A549 (cell line): Measurements from ENCODE around the gene OPN1SW. TPM values are rescaled to one million over a fixed set of nuclear protein-coding genes. Genes with fewer than 3 reads are reported as not detected.

Source experiments
- ATAC-seq, 2 experiments: fragments of 200-7000 bp in 1 of 2; fragments of >200 bp in 1 of 2; cut with Nextera tagmentation in 1 of 2; cut with Tn5 transposase in 1 of 2; 3 replicates each; pipeline versions ENCODE4 v1.8.0 to v1.9.1; 2018 to 2020; ENCODE audit warnings: mild to moderate bottlenecking in 1 of 2, moderate library complexity in 1 of 2
- CTCF ChIA-PET: fragments of 300-600 bp; sonication (Branson Sonifier 250); formaldehyde crosslinking; extraction: SDS; loops from one replicate; lab custom pipeline; 2021; ENCODE audit warnings: antibody characterized with exemption, inconsistent platforms; lab: Yijun Ruan, JAX
- POLR2A ChIA-PET: fragments of 350-600 bp; formaldehyde crosslinking; extraction: SDS; loops from one replicate; lab custom pipeline; 2021; ENCODE audit warnings: antibody characterized with exemption, inconsistent platforms; lab: Yijun Ruan, JAX
- DNase-seq, 2 experiments: peaks; one replicate each; pipeline versions ENCODE4 v3.0.0 to v3.0.0-alpha.2; 2011 to 2016; ENCODE audit warnings: low read depth in 1 of 2, low spot score in 1 of 2
- FAIRE-seq: peaks from 2 replicates; lab custom pipeline; 2011; peaks lifted over from hg19 to GRCh38; lab: Jason Lieb, UNC
- H3K27ac ChIP-seq, 2 experiments: fragments of >200 bp; sonication (Bioruptor Twin); formaldehyde crosslinking; 3 replicates each; pipeline ENCODE4 v1.5.1; 2016 to 2017
- H3K4me1 ChIP-seq: fragments of >200 bp; sonication (Bioruptor Twin); formaldehyde crosslinking; 3 replicates; pipeline ENCODE4 v1.6.1; 2016
- H3K4me2 ChIP-seq: fragments of >200 bp; sonication (Bioruptor Twin); formaldehyde crosslinking; 3 replicates; pipeline ENCODE4 v1.6.1; 2016
- H3K4me3 ChIP-seq: fragments of >200 bp; sonication (Bioruptor Twin); formaldehyde crosslinking; 3 replicates; pipeline ENCODE4 v1.5.1; 2016
- H3K9me3 ChIP-seq: fragments of >200 bp; sonication (Bioruptor Twin); formaldehyde crosslinking; 3 replicates; pipeline ENCODE4 v1.6.1; 2016
- BHLHE40 ChIP-seq: IDR thresholded peaks from 2 replicates; pipeline ENCODE4 v1.6.1; 2012; ENCODE audit warnings: low read depth, low read length, inconsistent platforms
- CBX2 ChIP-seq: fragments of 200-600 bp; sonication (generic); IDR thresholded peaks from 2 replicates; pipeline ENCODE4 v1.6.1; 2016; ENCODE audit warnings: low read depth, mild to moderate bottlenecking, borderline replicate concordance
- EHF ChIP-seq: fragments of 250-450 bp; sonication (Bioruptor Pico); IDR thresholded peaks from 2 replicates; pipeline ENCODE4 v1.5.0; 2020; ENCODE audit warnings: mild to moderate bottlenecking
- EHMT2 ChIP-seq: fragments of 200-600 bp; sonication (generic); IDR thresholded peaks from 2 replicates; pipeline ENCODE4 v1.6.1; 2016; ENCODE audit warnings: antibody characterized with exemption, low read depth, mild to moderate bottlenecking, moderate library complexity
- EP300 ChIP-seq, 2 experiments: fragments of >200 bp; sonication (Bioruptor Twin); formaldehyde crosslinking; IDR thresholded peaks; 2 replicates in 1 of 2; 3 replicates in 1 of 2; pipeline ENCODE4 v1.6.1; 2016 to 2017
- FOSL2 ChIP-seq, 2 experiments: fragments of 450-650 bp in 1 of 2; fragments of >200 bp in 1 of 2; sonication (Bioruptor Twin) in 1 of 2; formaldehyde crosslinking; IDR thresholded peaks; 2 replicates each; pipeline versions ENCODE4 v1.5.0 to v1.6.1; 2016 to 2020; ENCODE audit warnings: mild to moderate bottlenecking in 1 of 2, moderate library complexity in 1 of 2
- HEYL ChIP-seq: fragments of 250-450 bp; sonication (Bioruptor Pico); IDR thresholded peaks from 2 replicates; pipeline ENCODE4 v1.8.0; 2021; ENCODE audit warnings: mild to moderate bottlenecking, moderate library complexity
- HOXA7 ChIP-seq: fragments of 250-450 bp; sonication (Bioruptor Pico); IDR thresholded peaks from 2 replicates; pipeline ENCODE4 v1.5.0; 2020; ENCODE audit warnings: mild to moderate bottlenecking, moderate library complexity
- JUN ChIP-seq, 2 experiments: fragments of >200 bp; sonication (Bioruptor Twin); formaldehyde crosslinking; IDR thresholded peaks; 2 replicates in 1 of 2; 3 replicates in 1 of 2; pipeline ENCODE4 v1.6.1; 2016 to 2017
- KDM5A ChIP-seq: fragments of 200-600 bp; sonication (generic); IDR thresholded peaks from 2 replicates; pipeline ENCODE4 v1.6.1; 2016; ENCODE audit warnings: antibody characterized with exemption, mild to moderate bottlenecking
- MAZ ChIP-seq: fragments of 150-350 bp; IDR thresholded peaks from 2 replicates; pipeline ENCODE4 v1.6.1; 2014; ENCODE audit warnings: antibody characterized with exemption, low read depth, low read length, borderline replicate concordance
- NR3C1 ChIP-seq: fragments of >200 bp; sonication (Bioruptor Twin); formaldehyde crosslinking; IDR thresholded peaks from 3 replicates; pipeline ENCODE4 v1.6.1; 2017
- PHF8 ChIP-seq: fragments of 200-600 bp; sonication (generic); IDR thresholded peaks from 2 replicates; pipeline ENCODE4 v1.6.1; 2016; ENCODE audit warnings: low read depth, mild to moderate bottlenecking, antibody characterized with exemption, moderate library complexity, borderline replicate concordance
- RAD21 ChIP-seq, 2 experiments: fragments of >200 bp in 1 of 2; sonication (Bioruptor Twin) in 1 of 2; formaldehyde crosslinking in 1 of 2; IDR thresholded peaks in 1 of 2; conservative IDR thresholded peaks in 1 of 2; 2 replicates in 1 of 2; 3 replicates in 1 of 2; pipeline ENCODE4 v1.6.1; 2012 to 2018; ENCODE audit warnings: inconsistent platforms in 1 of 2
- RCOR1 ChIP-seq: fragments of 150-350 bp; IDR thresholded peaks from 2 replicates; pipeline ENCODE4 v1.6.1; 2014; ENCODE audit warnings: antibody characterized with exemption, low read length, low read depth
- RFX5 ChIP-seq: fragments of 450-650 bp; IDR thresholded peaks from 2 replicates; pipeline ENCODE4 v1.7.1; 2014; ENCODE audit warnings: antibody characterized with exemption, mild to moderate bottlenecking, moderate library complexity
- RNF2 ChIP-seq: fragments of 200-600 bp; sonication (generic); IDR thresholded peaks from 2 replicates; pipeline ENCODE4 v1.6.1; 2016; ENCODE audit warnings: low read depth, mild to moderate bottlenecking, antibody characterized with exemption, moderate library complexity, borderline replicate concordance
- SMC3 ChIP-seq: fragments of >200 bp; sonication (Bioruptor Twin); formaldehyde crosslinking; IDR thresholded peaks from 3 replicates; pipeline ENCODE4 v1.6.1; 2018; ENCODE audit warnings: inconsistent platforms
- ZSCAN20 ChIP-seq: fragments of 250-450 bp; sonication (Bioruptor Pico); IDR thresholded peaks from 2 replicates; pipeline ENCODE4 v1.8.0; 2022; ENCODE audit warnings: mild to moderate bottlenecking, moderate library complexity
- WGBS: methylation state at CpG from one replicate; pipeline ENCODE4 v1.1.6; 2017; ENCODE audit errors: missing lambda C conversion rate; 5-methylcytosine and 5-hydroxymethylcytosine counted together
- polyA plus RNA-seq, 4 experiments: library from polyadenylated mRNA; depleted of rRNA in 3 of 4; stranded (reverse); fragments of >200 nt; fragmentation: RNase III in 1 of 4; extraction: RNeasy Plus Mini Kit Qiagen cat#74134 plus additional on column Dnase treatment in 1 of 4; gene quantifications; 2 replicates in 3 of 4; 3 replicates in 1 of 4; pipeline ENCODE4 v1.2.3, GENCODE V29; 2011 to 2017
- TF ChIP-seq, protein P1 (sequence below): fragments of >200 bp; sonication (Bioruptor Twin); formaldehyde crosslinking; IDR thresholded peaks from 3 replicates; pipeline ENCODE4 v1.5.1; 2016
- TF ChIP-seq, protein P2 (sequence below): IDR thresholded peaks from 2 replicates; pipeline ENCODE4 v1.6.1; 2012
- TF ChIP-seq, protein P3 (sequence below): IDR thresholded peaks from 2 replicates; pipeline ENCODE4 v1.6.1; 2012
- TF ChIP-seq, protein P4 (sequence below): fragments of 250-450 bp; sonication (Bioruptor Pico); IDR thresholded peaks from 2 replicates; pipeline ENCODE4 v1.5.0; 2020; ENCODE audit warnings: low read depth, mild to moderate bottlenecking, moderate library complexity

OPN1SW gene
- polyA plus RNA-seq, 2 of the 4 experiments (the other 2 are of a cell fraction) = not detected

DNA sequence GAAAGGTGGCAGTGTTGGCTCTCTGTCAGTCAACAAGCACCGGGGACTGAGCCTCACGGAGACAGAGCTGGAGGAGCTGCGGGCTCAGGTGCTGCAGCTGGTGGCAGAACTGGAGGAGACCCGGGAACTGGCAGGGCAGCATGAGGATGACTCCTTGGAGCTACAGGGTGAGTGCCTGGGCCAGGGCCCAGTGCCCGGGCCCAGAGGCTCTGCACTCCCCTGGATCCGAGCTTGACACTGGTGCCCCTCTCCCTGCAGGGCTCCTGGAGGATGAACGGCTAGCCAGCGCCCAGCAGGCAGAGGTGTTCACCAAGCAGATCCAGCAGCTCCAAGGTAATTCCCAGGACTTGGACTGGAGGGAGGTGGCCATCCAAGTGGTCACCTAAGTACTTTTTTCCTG, 18.8 kb upstream of the OPN1SW start:
- ChIA-PET POLR2A (no interaction called here), CTCF (interaction anchor here (1.0 to 2.6 kb wide), 6 partner anchors 11 to 118 kb away, joined by 3 to 8 read pairs (median 6); partner anchors contain the start of gene ATP6V1F)
- H3K4me2 ChIP-seq = no peak overlapping the region

DNA sequence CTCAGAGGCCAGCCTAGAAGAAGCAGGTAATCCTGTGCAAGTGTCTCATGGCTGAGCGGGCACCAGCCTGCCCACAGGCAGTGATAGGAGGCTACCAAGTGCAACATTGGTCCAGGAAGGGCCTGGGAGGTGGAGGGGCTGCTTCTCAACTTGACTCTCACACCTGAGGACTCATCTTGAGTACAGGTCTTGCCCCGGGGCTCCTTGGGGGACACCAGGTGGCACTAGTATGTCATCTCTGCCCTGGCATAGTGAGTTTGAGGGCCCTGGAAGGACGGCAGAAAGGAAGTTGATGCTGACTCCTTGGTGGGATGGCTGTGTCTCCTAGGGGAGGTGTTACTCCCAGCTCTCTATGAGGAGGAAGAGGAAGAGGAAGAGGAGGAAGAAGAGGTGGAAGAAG, 18.4 kb upstream of the OPN1SW start:
- peak in 1 of 2 experiments; percentile 22 for DNase-seq
- Histone ChIP-seq H3K4me2 (no peak overlapping the region), H3K9me3 (no peaks in the 10 kb centered on the region)
- POLR2A ChIA-PET = no interaction called here
- FAIRE-seq = no peak
- TF ChIP-seq EHF (CRISPR knock-in tag) (no peak), RAD21 (conservative IDR thresholded peaks at IDR 0.05 in 1 of 2, IDR thresholded peaks at IDR 0.05 in 1 of 2) (peak; percentile 32 to 54; a peak in 4 of 5 replicates), ZSCAN20 (CRISPR knock-in tag) (no peak), SMC3 (peak; percentile 40)
- TF ChIP-seq, protein P1, sequence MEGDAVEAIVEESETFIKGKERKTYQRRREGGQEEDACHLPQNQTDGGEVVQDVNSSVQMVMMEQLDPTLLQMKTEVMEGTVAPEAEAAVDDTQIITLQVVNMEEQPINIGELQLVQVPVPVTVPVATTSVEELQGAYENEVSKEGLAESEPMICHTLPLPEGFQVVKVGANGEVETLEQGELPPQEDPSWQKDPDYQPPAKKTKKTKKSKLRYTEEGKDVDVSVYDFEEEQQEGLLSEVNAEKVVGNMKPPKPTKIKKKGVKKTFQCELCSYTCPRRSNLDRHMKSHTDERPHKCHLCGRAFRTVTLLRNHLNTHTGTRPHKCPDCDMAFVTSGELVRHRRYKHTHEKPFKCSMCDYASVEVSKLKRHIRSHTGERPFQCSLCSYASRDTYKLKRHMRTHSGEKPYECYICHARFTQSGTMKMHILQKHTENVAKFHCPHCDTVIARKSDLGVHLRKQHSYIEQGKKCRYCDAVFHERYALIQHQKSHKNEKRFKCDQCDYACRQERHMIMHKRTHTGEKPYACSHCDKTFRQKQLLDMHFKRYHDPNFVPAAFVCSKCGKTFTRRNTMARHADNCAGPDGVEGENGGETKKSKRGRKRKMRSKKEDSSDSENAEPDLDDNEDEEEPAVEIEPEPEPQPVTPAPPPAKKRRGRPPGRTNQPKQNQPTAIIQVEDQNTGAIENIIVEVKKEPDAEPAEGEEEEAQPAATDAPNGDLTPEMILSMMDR = peak; percentile 18; the same call in 1 of the 3 replicates
- TF ChIP-seq, all 56 proteins: peak for 3
- ATAC-seq = no peak
- CTCF ChIA-PET = interaction anchor here (1.0 to 2.6 kb wide), 4 partner anchors 12 to 90 kb away, joined by 4 to 8 read pairs (median 6); partner anchors contain the start of gene ATP6V1F
- no peak overlapping the region for H3K27ac ChIP-seq
- WGBS = 57% methylated on average over 2 of the region's 3 CpGs
- H3K4me1 ChIP-seq = 0 out of 3 replicates have a peak, but pooled peaks cover 9% of the 10 kb centered on the region
- H3K4me3 ChIP-seq = no peak overlapping the region

More for the DNA sequence above, 18.8 kb upstream of the OPN1SW start:
- no peak for DNase-seq
- H3K27ac ChIP-seq = no peak overlapping the region
- 75% methylated on average over 8 of the region's 8 CpGs for WGBS
- H3K4me1 ChIP-seq = 0 out of 3 replicates have a peak, but pooled peaks cover 9% of the 10 kb centered on the region
- H3K9me3 ChIP-seq = no peaks in the 10 kb centered on the region
- H3K4me3 ChIP-seq = no peak overlapping the region
- FAIRE-seq = no peak
- ATAC-seq = no peak
- TF ChIP-seq RCOR1 = no peak
- TF ChIP-seq, protein P2, sequence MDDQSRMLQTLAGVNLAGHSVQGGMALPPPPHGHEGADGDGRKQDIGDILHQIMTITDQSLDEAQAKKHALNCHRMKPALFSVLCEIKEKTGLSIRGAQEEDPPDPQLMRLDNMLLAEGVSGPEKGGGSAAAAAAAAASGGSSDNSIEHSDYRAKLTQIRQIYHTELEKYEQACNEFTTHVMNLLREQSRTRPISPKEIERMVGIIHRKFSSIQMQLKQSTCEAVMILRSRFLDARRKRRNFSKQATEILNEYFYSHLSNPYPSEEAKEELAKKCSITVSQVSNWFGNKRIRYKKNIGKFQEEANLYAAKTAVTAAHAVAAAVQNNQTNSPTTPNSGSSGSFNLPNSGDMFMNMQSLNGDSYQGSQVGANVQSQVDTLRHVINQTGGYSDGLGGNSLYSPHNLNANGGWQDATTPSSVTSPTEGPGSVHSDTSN = no peak
- TF ChIP-seq CBX2 = no peak
- no peak for TF ChIP-seq NR3C1
- TF ChIP-seq, protein P3, sequence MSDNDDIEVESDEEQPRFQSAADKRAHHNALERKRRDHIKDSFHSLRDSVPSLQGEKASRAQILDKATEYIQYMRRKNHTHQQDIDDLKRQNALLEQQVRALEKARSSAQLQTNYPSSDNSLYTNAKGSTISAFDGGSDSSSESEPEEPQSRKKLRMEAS = no peak
- no peak for TF ChIP-seq EHF (CRISPR knock-in tag)
- TF ChIP-seq PHF8 = no peak
- no peak for TF ChIP-seq JUN (IDR thresholded peaks at IDR 0.05)
- TF ChIP-seq, protein P4, sequence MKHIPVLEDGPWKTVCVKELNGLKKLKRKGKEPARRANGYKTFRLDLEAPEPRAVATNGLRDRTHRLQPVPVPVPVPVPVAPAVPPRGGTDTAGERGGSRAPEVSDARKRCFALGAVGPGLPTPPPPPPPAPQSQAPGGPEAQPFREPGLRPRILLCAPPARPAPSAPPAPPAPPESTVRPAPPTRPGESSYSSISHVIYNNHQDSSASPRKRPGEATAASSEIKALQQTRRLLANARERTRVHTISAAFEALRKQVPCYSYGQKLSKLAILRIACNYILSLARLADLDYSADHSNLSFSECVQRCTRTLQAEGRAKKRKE (CRISPR knock-in tag) = no peak
- TF ChIP-seq MAZ = no peak
- no peak for TF ChIP-seq KDM5A
- no peak for TF ChIP-seq EHMT2
- no peak for TF ChIP-seq RNF2
- TF ChIP-seq BHLHE40 = no peak
- no peak for TF ChIP-seq HOXA7
- TF ChIP-seq EP300 (IDR thresholded peaks at IDR 0.05) = no peak
- TF ChIP-seq FOSL2 (IDR thresholded peaks at IDR 0.05) = no peak
- TF ChIP-seq FOSL2 (CRISPR knock-in tag; IDR thresholded peaks at IDR 0.05) = no peak
- TF ChIP-seq HEYL (CRISPR knock-in tag) = no peak
- no peak for TF ChIP-seq RFX5
